HCT116 (cell line): ENCODE measurements around the gene CATSPERZ. TPM values are rescaled to one million over a fixed set of nuclear protein-coding genes. Genes with fewer than 3 reads are reported as not detected.

Source experiments
- ATAC-seq: fragments of 200-7000 bp; cut with Tn5 transposase; 2 replicates; pipeline ENCODE4 v1.9.1; 2020; ENCODE audit warnings: mild to moderate bottlenecking, moderate library complexity
- BruUV-seq: library from RNA; stranded (reverse); fragments of 400-500 nt; replicated peaks from 2 replicates; lab custom pipeline; 2021; lab: Mats Ljungman, UMichigan
- CTCF ChIA-PET: fragments of 300-600 bp; sonication (Branson Sonifier 250); formaldehyde crosslinking; loops from one replicate; lab custom pipeline; 2021; ENCODE audit warnings: antibody characterized with exemption; lab: Charles Lee
- POLR2A ChIA-PET: fragments of 300-600, 350-600 bp; sonication (Branson Sonifier 250); formaldehyde crosslinking; loops from one replicate; lab custom pipeline; 2021; ENCODE audit warnings: antibody characterized with exemption; lab: Charles Lee
- RAD21 ChIA-PET, 2 experiments: fragments of 300-600 bp; sonication (Branson Sonifier 250); formaldehyde crosslinking; loops; one replicate each; lab custom pipeline; 2023; ENCODE audit warnings: low total read pairs in 2 of 2; ENCODE audit not compliant: uncharacterized antibody in 2 of 2, unreplicated experiment in 2 of 2, low non-redundant PET in 1 of 2; lab: Charles Lee
- DNase-seq: peaks from one replicate; pipeline ENCODE4 v3.0.0-alpha.2; 2010; ENCODE audit warnings: low read depth, low spot score
- H2AFZ ChIP-seq: fragments of 200-600 bp; shearing (Covaris generic), sonication (generic); 2 replicates; pipeline ENCODE4 v1.6.1; 2017; ENCODE audit warnings: low read depth, mixed run types, mixed read lengths, antibody characterized with exemption, low read length; ENCODE audit not compliant: poor library complexity, severe bottlenecking
- H3K27ac ChIP-seq: 2 replicates; pipeline ENCODE4 v1.5.1; 2012; ENCODE audit warnings: low read depth, low read length
- H3K27me3 ChIP-seq: fragments of 200-600 bp; sonication (generic); 2 replicates; pipeline ENCODE4 v1.6.1; 2016; ENCODE audit warnings: mixed run types, low read length, mixed read lengths; ENCODE audit not compliant: insufficient read depth
- H3K36me3 ChIP-seq, 2 experiments: fragments of 200-500 bp in 1 of 2; fragments of 200-600 bp in 1 of 2; sonication (Bioruptor generic) in 1 of 2; sonication (generic) in 1 of 2; 2 replicates each; pipeline versions ENCODE4 v1.5.1 to v1.6.1; 2014 to 2016; ENCODE audit warnings: low read length in 2 of 2, inconsistent platforms in 1 of 2, mixed read lengths in 1 of 2, mixed run types in 1 of 2; ENCODE audit not compliant: insufficient read depth in 2 of 2, control insufficient read depth in 1 of 2
- H3K4me1 ChIP-seq, 2 experiments: fragments of 200-600 bp in 1 of 2; sonication (generic) in 1 of 2; 2 replicates each; pipeline versions ENCODE4 v1.5.1 to v1.6.1; 2012 to 2017; ENCODE audit warnings: low read length in 2 of 2, inconsistent platforms in 1 of 2, mild to moderate bottlenecking in 1 of 2, mixed read lengths in 1 of 2, mixed run types in 1 of 2, moderate library complexity in 1 of 2; ENCODE audit not compliant: insufficient read depth in 2 of 2, control insufficient read depth in 1 of 2
- H3K4me2 ChIP-seq: fragments of 200-600 bp; sonication (generic); 2 replicates; pipeline ENCODE4 v1.6.1; 2017; ENCODE audit warnings: mixed run types, low read length, mixed read lengths
- H3K4me3 ChIP-seq, 2 experiments: fragments of 200-600 bp in 1 of 2; sonication (generic) in 1 of 2; replicated peaks in 1 of 2; 2 replicates each; pipeline ENCODE4 v1.5.1; 2011 to 2016; ENCODE audit warnings: low read length in 2 of 2, control low read depth in 1 of 2, low read depth in 1 of 2, mild to moderate bottlenecking in 1 of 2, mixed read lengths in 1 of 2, mixed run types in 1 of 2
- H3K79me2 ChIP-seq: fragments of 200-600 bp; sonication (generic); 2 replicates; pipeline ENCODE4 v1.6.1; 2017; ENCODE audit warnings: mild to moderate bottlenecking, mixed run types, low read length, moderate library complexity, mixed read lengths; ENCODE audit not compliant: insufficient read depth
- H3K9ac ChIP-seq: fragments of 200-600 bp; sonication (generic); 2 replicates; pipeline ENCODE4 v1.6.1; 2016; ENCODE audit warnings: low read length, mixed read lengths
- H3K9me2 ChIP-seq: fragments of 200-600 bp; sonication (generic), shearing (Covaris generic); 2 replicates; pipeline ENCODE4 v1.6.1; 2017; ENCODE audit warnings: mixed run types, mild to moderate bottlenecking, moderate library complexity; ENCODE audit not compliant: insufficient read depth
- H3K9me3 ChIP-seq, 2 experiments: fragments of 200-500 bp in 1 of 2; fragments of 200-600 bp in 1 of 2; sonication (Bioruptor generic) in 1 of 2; sonication (generic) in 1 of 2; 2 replicates each; pipeline ENCODE4 v1.6.1; 2014 to 2017; ENCODE audit warnings: low read length in 2 of 2, mixed read lengths in 2 of 2, inconsistent platforms in 1 of 2, low read depth in 1 of 2, mild to moderate bottlenecking in 1 of 2, mixed run types in 1 of 2, moderate library complexity in 1 of 2; ENCODE audit not compliant: control insufficient read depth in 1 of 2, insufficient read depth in 1 of 2
- H4K20me1 ChIP-seq: fragments of 200-600 bp; sonication (generic), shearing (Covaris generic); 2 replicates; pipeline ENCODE4 v1.6.1; 2017; ENCODE audit warnings: mixed run types, mild to moderate bottlenecking, moderate library complexity; ENCODE audit not compliant: insufficient read depth
- ATF3 ChIP-seq: IDR thresholded peaks from 2 replicates; pipeline ENCODE4 v1.6.1; 2012
- CTCF ChIP-seq, 3 experiments: fragments of 200-600 bp in 1 of 3; sonication (generic) in 1 of 3; IDR thresholded peaks in 2 of 3; conservative IDR thresholded peaks in 1 of 3; 2 replicates each; pipeline ENCODE4 v1.5.1; 2012 to 2017; ENCODE audit warnings: low read depth in 2 of 3, low read length in 2 of 3, antibody characterized with exemption in 1 of 3, borderline replicate concordance in 1 of 3, control low read depth in 1 of 3, mild to moderate bottlenecking in 1 of 3, mixed read lengths in 1 of 3, mixed run types in 1 of 3, moderate library complexity in 1 of 3; ENCODE audit not compliant: insufficient read depth in 1 of 3
- EGR1 ChIP-seq: IDR thresholded peaks from 2 replicates; pipeline ENCODE4 v1.6.1; 2012; ENCODE audit warnings: low read depth
- EZH2phosphoT487 ChIP-seq: fragments of 200-600 bp; IDR thresholded peaks from 2 replicates; pipeline ENCODE4 v1.6.1; 2018; ENCODE audit warnings: antibody characterized with exemption, borderline replicate concordance
- FOSL1 ChIP-seq: IDR thresholded peaks from 2 replicates; pipeline ENCODE4 v1.6.1; 2012; ENCODE audit warnings: low read depth
- JUND ChIP-seq: IDR thresholded peaks from 2 replicates; pipeline ENCODE4 v1.6.1; 2012
- POLR2A ChIP-seq: IDR thresholded peaks from 2 replicates; pipeline ENCODE4 v1.7.0; 2011; ENCODE audit warnings: borderline replicate concordance; ENCODE audit not compliant: insufficient read depth, insufficient read length; ENCODE audit errors: extremely low read depth
- RAD21 ChIP-seq: IDR thresholded peaks from 2 replicates; pipeline ENCODE4 v1.6.1; 2012; ENCODE audit warnings: low read depth, mild to moderate bottlenecking
- REST ChIP-seq: IDR thresholded peaks from 2 replicates; pipeline ENCODE4 v1.6.1; 2012; ENCODE audit warnings: low read depth
- SP1 ChIP-seq: IDR thresholded peaks from 2 replicates; pipeline ENCODE4 v1.6.1; 2012; ENCODE audit warnings: low read depth
- SRF ChIP-seq: IDR thresholded peaks from 2 replicates; pipeline ENCODE4 v1.6.1; 2012; ENCODE audit warnings: low read depth
- ZFX ChIP-seq: fragments of 450-650 bp; IDR thresholded peaks from 2 replicates; pipeline ENCODE4 v1.6.1; 2017
- intact Hi-C: fragments of 100-400 bp; cut with micrococcal nuclease; formaldehyde crosslinking; loops from 2 replicates; pipeline ENCODE4 v1.10.0; 2022
- total RNA-seq: library from RNA; stranded (reverse); gene quantifications from one replicate; pipeline ENCODE4 v1.2.1, GENCODE V29; 2021; ENCODE audit not compliant: unreplicated experiment

CATSPERZ gene
- total RNA-seq, 1 experiment from 2014 or later, result 1.7 TPM

GRCh38 chr11:64256300-64256699, 43.9 kb upstream of the CATSPERZ start:
- H3K9me3 ChIP-seq, result no peaks in the 10 kb centered on the region
- TF ChIP-seq JUND (no peak), SRF (no peak), POLR2A (no peak), FOSL1 (no peak), SP1 (no peak), EGR1 (no peak), REST (no peak), ATF3 (no peak), EZH2phosphoT487 (no peak), CTCF (IDR thresholded peaks at IDR 0.05 in 2 of 3, conservative IDR thresholded peaks at IDR 0.05 in 1 of 3; ENCODE audit: borderline replicate concordance in 1 of 3, insufficient read depth in 1 of 3, low read depth in 2 of 3, low read length in 2 of 3) (no peak), RAD21 (no peak), ZFX (no peak)
- peaks cover 27 to 45% of the 10 kb centered on the region in 2 experiments; a peak in 3 of 4 replicates for H3K36me3 ChIP-seq
- intact Hi-C loops, result no loop called here
- no peaks in the 10 kb centered on the region for H3K9me2 ChIP-seq
- H3K27ac ChIP-seq, result peak overlapping the region; percentile 45; the same call in 1 of the 2 replicates
- H3K4me3 ChIP-seq, result no peak overlapping the region
- RAD21 ChIA-PET, result no interaction called here
- peaks cover 41% of the 10 kb centered on the region for H3K79me2 ChIP-seq
- no peaks in the 10 kb centered on the region for H4K20me1 ChIP-seq
- DNase-seq (no peak), ATAC-seq (no peak)
- peaks cover 13 to 30% of the 10 kb centered on the region in 2 experiments for H3K4me1 ChIP-seq
- no peak overlapping the region; the same call in 1 of the 2 replicates for H3K4me2 ChIP-seq
- CTCF ChIA-PET, result interaction anchor here (1.1 kb wide), 1 partner anchor 48 kb away, joined by 3 read pairs; no protein-coding TSS in a partner anchor
- POLR2A ChIA-PET, result no interaction called here
- no peak overlapping the region for H3K9ac ChIP-seq
- no peaks in the 10 kb centered on the region for H3K27me3 ChIP-seq
- H2AFZ ChIP-seq, result no peak overlapping the region
- no TSS peak for BruUV-seq
